ENCODE data around the gene KLF3. TPM values are rescaled to one million over a fixed set of nuclear protein-coding genes. Genes with fewer than 3 reads are reported as not detected.

KLF3 gene
- total and polyA plus RNA-seq, 9 of the 15 experiments (the other 6 are each of a cell fraction or from before 2014, with no cell fraction given): 9.9 to 47.2 (median 18.1) TPM

DNA sequence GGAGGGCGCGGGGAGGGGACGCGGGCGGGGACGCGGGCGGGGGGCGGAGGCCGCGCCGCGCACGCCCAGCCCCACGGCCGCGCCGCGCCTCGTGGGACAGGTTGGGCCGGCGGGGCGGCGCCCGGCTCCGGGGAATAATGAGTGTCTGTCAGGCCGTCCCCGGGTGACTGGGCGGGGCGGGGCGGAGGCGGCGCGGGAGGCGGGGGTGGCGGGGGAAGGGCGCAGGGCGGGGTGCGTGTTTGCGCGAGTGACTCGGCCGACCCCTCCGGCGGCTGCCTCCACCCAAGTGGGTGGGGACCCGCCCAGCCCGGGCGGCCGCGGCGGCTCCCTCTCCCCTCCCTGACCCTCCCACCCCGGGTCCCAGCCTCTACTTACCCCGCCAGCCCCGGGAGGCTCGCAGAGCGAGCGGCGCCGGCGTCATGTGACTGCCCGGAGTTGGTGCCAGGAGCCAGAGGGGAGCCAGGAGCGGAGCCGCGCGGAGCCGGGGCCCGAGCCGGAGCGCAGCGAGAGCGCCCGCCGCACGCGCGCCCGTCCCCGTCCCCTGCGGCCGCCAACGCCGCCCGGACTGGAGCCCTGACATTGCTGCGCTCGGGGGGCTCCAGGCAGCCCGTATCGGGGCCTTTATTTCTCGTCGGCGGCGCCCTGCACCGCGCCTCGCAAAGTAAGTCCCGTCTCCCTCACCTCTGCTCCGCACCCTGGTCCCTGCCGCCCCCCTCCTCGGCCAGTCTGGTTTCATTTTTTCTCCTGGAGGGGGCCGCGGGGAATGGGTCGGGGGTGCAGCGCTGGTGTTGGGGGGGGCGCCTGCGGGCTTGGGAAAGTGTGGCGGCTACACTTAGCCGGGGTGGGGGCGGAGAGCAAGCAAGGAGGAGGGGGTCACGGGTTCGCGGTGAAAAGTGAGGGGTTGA is at the start of gene KLF3 (continued):
- TF ChIP-seq MAZ (CRISPR knock-in tag; conservative IDR thresholded peaks at IDR 0.05 in 1 of 2, IDR thresholded peaks at IDR 0.05 in 1 of 2) (peak in 1 of 2 experiments; percentile 83; a peak in 3 of 4 replicates), ZNF586 (CRISPR knock-in tag; conservative IDR thresholded peaks at IDR 0.05) (no peak), RB1 (IDR thresholded peaks at IDR 0.05; ENCODE audit: low read depth) (peak; percentile 47), PTTG1 (tag; IDR thresholded peaks at IDR 0.05; ENCODE audit: low read depth) (no peak), GATAD2B (IDR thresholded peaks at IDR 0.05; ENCODE audit: borderline replicate concordance) (peak; percentile 70; the same call in 1 of the 2 replicates)
- TF ChIP-seq, protein P1, sequence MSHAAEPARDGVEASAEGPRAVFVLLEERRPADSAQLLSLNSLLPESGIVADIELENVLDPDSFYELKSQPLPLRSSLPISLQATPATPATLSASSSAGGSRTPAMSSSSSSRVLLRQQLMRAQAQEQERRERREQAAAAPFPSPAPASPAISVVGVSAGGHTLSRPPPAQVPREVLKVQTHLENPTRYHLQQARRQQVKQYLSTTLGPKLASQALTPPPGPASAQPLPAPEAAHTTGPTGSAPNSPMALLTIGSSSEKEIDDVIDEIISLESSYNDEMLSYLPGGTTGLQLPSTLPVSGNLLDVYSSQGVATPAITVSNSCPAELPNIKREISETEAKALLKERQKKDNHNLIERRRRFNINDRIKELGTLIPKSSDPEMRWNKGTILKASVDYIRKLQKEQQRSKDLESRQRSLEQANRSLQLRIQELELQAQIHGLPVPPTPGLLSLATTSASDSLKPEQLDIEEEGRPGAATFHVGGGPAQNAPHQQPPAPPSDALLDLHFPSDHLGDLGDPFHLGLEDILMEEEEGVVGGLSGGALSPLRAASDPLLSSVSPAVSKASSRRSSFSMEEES (CRISPR knock-in tag; IDR thresholded peaks at IDR 0.05): peak; percentile 83
- TF ChIP-seq, protein P2, sequence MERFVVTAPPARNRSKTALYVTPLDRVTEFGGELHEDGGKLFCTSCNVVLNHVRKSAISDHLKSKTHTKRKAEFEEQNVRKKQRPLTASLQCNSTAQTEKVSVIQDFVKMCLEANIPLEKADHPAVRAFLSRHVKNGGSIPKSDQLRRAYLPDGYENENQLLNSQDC (CRISPR knock-in tag; IDR thresholded peaks at IDR 0.05): no peak
- TF ChIP-seq, protein P3, sequence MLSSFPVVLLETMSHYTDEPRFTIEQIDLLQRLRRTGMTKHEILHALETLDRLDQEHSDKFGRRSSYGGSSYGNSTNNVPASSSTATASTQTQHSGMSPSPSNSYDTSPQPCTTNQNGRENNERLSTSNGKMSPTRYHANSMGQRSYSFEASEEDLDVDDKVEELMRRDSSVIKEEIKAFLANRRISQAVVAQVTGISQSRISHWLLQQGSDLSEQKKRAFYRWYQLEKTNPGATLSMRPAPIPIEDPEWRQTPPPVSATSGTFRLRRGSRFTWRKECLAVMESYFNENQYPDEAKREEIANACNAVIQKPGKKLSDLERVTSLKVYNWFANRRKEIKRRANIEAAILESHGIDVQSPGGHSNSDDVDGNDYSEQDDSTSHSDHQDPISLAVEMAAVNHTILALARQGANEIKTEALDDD (IDR thresholded peaks at IDR 0.05): no peak
- TF ChIP-seq, protein P4, sequence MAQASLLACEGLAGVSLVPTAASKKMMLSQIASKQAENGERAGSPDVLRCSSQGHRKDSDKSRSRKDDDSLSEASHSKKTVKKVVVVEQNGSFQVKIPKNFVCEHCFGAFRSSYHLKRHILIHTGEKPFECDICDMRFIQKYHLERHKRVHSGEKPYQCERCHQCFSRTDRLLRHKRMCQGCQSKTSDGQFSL (CRISPR knock-in tag; IDR thresholded peaks at IDR 0.05): peak; percentile 90; the same call in 1 of the 2 replicates
- TF ChIP-seq, protein P4 (tag; IDR thresholded peaks at IDR 0.05): no peak
- TF ChIP-seq, protein P5, sequence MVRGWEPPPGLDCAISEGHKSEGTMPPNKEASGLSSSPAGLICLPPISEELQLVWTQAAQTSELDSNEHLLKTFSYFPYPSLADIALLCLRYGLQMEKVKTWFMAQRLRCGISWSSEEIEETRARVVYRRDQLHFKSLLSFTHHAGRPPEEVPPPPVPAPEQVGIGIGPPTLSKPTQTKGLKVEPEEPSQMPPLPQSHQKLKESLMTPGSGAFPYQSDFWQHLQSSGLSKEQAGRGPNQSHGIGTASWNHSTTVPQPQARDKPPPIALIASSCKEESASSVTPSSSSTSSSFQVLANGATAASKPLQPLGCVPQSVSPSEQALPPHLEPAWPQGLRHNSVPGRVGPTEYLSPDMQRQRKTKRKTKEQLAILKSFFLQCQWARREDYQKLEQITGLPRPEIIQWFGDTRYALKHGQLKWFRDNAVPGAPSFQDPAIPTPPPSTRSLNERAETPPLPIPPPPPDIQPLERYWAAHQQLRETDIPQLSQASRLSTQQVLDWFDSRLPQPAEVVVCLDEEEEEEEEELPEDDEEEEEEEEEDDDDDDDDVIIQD (CRISPR knock-in tag; IDR thresholded peaks at IDR 0.05): no peak

Measured in K562 (cell line).